ENCODE data around the gene HOXD4.

The HOXD4 gene

GRCh38 chr2:176151442-176152287, at the start of gene HOXD4:
Gene HOXD4 (plus strand): TSS chr2:176151550. CDS start chr2:176151634, 84 bp downstream.
- no peak for DNase-seq
- TF ChIP-seq POLR2A (IDR thresholded peaks at IDR 0.05; ENCODE audit: low read length) (no peak), GATA1 (IDR thresholded peaks at IDR 0.05; ENCODE audit: low read depth, low read length) (no peak)

DNA sequence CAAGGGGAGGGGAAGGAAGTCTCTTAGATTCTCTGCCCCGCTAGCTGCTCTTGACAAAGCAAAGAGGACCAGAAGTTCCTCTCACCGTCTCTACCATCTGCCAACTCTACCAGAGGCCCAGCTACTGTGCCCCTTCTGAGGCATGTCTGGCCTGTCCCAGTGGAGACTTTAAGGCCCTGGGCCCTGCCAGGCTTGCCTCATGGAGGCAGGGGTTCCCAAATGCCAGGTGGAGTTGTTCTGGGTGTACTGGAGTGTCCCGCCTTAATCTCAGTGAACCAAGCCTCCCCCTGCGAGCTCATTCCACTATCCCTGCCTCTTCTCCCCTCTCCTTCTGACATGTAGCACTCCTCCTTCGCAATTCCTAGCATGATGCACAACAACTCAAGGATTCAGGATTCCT, 49.5 kb upstream of the HOXD4 start:
- TF ChIP-seq GATA1 (IDR thresholded peaks at IDR 0.05; ENCODE audit: low read depth, low read length): no peak
- no peak for TF ChIP-seq POLR2A (IDR thresholded peaks at IDR 0.05; ENCODE audit: low read length)
- DNase-seq: no peak

- no peak for DNase-seq
- no peak for TF ChIP-seq GATA1 (IDR thresholded peaks at IDR 0.05; ENCODE audit: low read depth, low read length)
- TF ChIP-seq POLR2A (IDR thresholded peaks at IDR 0.05; ENCODE audit: low read length): no peak
Measured at GRCh38 chr2:176102309-176102866, 49.0 kb upstream of the HOXD4 start.

DNA sequence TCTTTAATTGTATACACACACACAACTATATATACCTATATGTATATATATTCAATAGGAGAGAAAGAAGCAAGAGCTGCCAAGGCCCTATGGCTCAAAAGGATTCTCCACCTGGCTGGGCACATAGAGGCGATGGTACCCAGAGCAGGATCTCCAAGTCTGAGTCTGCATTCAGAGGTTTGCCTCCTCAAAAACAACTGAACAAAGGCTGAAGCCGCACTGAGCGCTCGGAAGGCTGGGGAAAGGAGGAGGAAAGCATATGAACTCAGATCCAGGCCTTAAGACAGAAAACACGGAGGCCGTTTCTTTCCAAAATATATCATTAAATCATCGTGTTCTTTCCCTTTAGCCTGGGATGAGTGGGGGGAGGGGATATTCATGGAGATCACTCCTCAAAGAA, 48.2 kb upstream of the HOXD4 start:
- TF ChIP-seq GATA1 (IDR thresholded peaks at IDR 0.05; ENCODE audit: low read depth, low read length): no peak
- TF ChIP-seq POLR2A (IDR thresholded peaks at IDR 0.05; ENCODE audit: low read length): no peak

GRCh38 chr2:176103742-176104315, 47.5 kb upstream of the HOXD4 start:
- DNase-seq: no peak
- TF ChIP-seq GATA1 (IDR thresholded peaks at IDR 0.05; ENCODE audit: low read depth, low read length) (no peak), POLR2A (IDR thresholded peaks at IDR 0.05; ENCODE audit: low read length) (no peak)

More for the DNA sequence above, 48.2 kb upstream of the HOXD4 start:
- no peak for DNase-seq

DNA sequence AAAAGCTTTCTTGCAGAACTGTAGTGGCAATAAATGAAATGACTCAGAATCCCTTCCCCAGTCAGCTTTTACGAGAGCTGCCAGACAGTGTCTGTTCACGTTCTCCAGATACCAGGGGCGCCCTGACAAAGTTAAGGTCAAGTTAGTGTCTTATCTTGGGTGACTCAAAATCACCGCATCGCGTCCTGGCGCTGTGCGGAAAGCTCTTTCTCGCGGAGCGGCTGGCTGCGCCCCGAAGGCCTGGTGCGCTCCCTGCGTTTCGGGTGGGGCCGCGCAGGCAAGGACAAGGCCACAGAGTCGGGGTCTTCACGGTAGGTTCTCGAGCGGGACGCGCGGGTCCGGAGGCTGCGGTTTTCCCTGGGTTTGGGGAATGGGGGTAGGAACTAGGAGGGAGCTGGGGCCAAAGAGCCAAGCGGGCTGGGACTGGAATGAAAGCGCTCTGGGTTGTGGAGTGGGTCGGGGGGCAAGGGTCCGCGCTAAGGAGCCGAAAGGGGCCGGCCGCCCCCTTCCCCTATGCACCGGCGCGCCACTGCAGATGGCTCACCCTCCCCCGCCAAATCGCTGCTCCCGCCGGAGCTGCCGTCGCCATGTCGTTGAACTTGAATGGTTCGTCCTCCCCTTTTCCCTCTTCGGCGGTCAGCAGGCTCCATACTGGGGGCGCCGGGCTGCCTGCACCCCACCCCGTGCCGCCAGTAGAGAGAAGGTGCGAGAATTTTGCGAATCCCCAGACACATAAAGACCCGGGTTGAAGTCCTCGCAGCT, 46.9 kb upstream of the HOXD4 start:
- DNase-seq: peak in 1 of 2 experiments; percentile 17
- TF ChIP-seq POLR2A (IDR thresholded peaks at IDR 0.05; ENCODE audit: low read length) (no peak), GATA1 (IDR thresholded peaks at IDR 0.05; ENCODE audit: low read depth, low read length) (no peak)

DNA sequence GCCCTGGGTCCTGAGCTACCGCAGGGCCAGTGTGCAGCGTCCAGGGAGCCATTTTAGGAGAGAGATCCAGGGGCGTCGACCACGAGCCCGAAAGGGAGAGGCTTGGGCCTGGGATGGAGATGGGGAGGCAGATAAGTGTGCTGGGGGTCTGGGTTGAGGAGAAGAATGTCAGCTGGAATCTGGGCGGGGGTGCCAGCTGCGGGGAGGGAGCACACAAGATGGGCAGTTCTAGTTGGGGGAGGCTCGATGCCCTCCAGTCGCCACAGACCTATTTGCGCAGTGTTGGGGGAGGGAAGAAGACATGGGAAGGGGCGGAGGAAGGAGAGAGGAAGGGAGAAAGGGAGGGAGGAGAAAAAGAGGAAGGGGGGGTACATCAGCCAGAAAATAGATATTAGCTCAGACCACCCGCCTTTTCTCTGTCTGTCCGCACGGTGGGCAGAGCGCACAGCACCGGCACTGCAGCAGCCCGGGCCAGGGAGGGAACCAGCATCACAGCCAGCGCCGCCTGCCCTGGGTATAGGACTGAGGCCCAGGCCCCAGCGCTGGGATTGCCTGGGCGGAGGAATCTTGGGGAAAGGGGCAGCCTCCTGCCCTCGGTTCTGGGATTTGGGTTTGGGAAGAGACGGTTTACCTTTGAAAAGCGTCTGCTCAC, 46.1 kb upstream of the HOXD4 start:
- TF ChIP-seq POLR2A (IDR thresholded peaks at IDR 0.05; ENCODE audit: low read length) (no peak), GATA1 (IDR thresholded peaks at IDR 0.05; ENCODE audit: low read depth, low read length) (no peak)
- DNase-seq: no peak

- TF ChIP-seq GATA1 (IDR thresholded peaks at IDR 0.05; ENCODE audit: low read depth, low read length): no peak
- DNase-seq: no peak
Measured at GRCh38 chr2:176105730-176106580, 45.4 kb upstream of the HOXD4 start.

DNA sequence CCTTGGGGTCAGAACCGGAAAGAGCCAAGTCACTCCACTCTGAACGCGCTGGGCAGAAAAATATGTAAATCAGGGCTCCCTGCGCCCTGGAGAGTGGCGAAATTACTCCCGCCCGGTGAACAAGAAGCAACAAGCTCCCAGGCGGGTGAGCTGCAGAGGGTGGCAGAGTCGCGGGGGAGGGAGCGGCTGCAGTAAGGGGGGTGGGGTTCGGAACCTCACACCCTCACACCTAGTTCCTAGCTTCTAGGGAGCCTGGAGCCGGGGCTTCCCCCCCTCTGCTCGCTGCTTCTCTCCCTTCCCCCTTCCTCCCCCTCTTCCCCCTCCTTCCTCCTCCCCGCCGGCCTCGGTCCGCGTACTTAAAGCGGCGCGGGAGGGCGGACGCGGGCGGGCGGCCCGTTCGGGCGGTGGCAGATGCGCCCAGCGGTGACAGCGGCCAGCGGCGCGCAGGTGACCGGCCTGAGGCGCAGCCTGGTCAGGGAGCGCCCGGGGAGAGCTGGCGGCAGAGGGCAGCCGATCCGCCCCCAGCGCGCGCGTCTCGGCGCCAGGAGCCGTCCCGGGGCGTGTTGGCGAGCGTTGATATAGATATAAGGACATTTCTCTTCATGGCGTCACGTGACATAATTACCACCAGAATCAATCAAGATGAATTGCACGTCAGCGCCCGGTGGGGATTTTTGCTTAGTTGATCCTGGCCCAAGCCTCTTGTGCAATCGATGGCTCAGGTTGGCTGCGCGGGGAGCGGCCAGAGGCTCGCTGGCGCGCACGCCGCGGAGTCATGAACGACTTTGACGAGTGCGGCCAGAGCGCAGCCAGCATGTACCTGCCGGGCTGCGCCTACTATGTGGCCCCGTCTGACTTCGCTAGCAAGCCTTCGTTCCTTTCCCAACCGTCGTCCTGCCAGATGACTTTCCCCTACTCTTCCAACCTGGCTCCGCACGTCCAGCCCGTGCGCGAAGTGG, 44.5 kb upstream of the HOXD4 start, which contains the start of gene HOXD11:
TSS of gene HOXD11 (plus strand) at position 700 of the 959 bp plus-strand sequence. CDS start at position 776, 76 bp downstream.
- peak; percentile 27 to 37 for DNase-seq
- TF ChIP-seq GATA1 (IDR thresholded peaks at IDR 0.05; ENCODE audit: low read depth, low read length) (no peak), POLR2A (IDR thresholded peaks at IDR 0.05; ENCODE audit: low read length) (no peak)

GRCh38 chr2:176107731-176108181, 43.6 kb upstream of the HOXD4 start:
- TF ChIP-seq GATA1 (IDR thresholded peaks at IDR 0.05; ENCODE audit: low read depth, low read length) (no peak), POLR2A (IDR thresholded peaks at IDR 0.05; ENCODE audit: low read length) (no peak)
- no peak for DNase-seq

- DNase-seq: no peak
Measured at GRCh38 chr2:176109192-176109901, 42.0 kb upstream of the HOXD4 start.

More at GRCh38 chr2:176109192-176109901, 42.0 kb upstream of the HOXD4 start:
- no peak for TF ChIP-seq POLR2A (IDR thresholded peaks at IDR 0.05; ENCODE audit: low read length)
- TF ChIP-seq GATA1 (IDR thresholded peaks at IDR 0.05; ENCODE audit: low read depth, low read length): no peak
